HG02571 (cell line): Measurements from ENCODE around the gene PARD6B.
"Not testable (repeated sequence)": the region's sequence is repeated elsewhere in the genome, so short reads cannot be mapped to it uniquely, and the experiment has no call there.

Source experiments
- ATAC-seq: cut with Tn5 transposase; IDR thresholded peaks from one replicate; pipeline ENCODE4 v1.9.1; 2021; ENCODE audit warnings: mild to moderate bottlenecking, moderate library complexity; ENCODE audit not compliant: unreplicated experiment

The PARD6B gene

DNA sequence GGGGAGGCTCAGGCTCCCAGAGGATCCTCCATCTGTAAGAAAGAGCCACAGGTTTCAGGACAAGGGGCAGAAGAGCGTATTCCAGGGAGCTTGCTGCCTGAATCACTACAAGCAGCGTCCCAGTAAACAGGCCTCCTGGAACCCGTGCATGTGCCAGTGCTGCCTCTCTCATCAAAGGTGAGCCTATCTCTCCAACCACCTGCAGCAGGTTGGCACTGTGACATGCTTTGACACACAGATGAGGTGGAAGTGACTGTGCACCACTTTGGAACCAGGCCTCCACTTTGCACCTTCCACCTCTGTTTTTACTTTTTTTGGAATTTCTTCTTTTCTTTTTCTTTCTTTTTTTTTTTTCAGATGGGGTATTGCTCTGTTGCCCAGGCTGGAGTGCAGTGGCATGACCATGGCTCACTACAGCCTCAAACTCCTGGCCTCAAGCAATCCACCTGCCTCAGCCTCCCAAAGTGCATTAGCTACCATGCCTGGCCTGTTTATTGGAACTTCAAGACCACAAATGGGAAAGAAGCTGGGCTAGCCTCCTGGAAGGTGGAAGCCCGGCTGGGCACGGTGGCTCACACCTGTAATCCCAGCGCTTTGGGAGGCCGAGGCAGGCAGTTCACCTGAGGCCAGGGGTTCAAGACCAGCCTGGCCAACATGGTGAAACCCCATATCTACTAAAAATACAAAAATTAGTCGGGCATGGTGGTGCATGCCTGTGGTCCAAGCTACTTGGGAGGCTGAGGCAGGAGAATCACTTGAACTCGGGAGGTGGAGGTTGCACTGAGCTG, 27.5 kb upstream of the PARD6B start:
- ATAC-seq: not testable (repeated sequence)

DNA sequence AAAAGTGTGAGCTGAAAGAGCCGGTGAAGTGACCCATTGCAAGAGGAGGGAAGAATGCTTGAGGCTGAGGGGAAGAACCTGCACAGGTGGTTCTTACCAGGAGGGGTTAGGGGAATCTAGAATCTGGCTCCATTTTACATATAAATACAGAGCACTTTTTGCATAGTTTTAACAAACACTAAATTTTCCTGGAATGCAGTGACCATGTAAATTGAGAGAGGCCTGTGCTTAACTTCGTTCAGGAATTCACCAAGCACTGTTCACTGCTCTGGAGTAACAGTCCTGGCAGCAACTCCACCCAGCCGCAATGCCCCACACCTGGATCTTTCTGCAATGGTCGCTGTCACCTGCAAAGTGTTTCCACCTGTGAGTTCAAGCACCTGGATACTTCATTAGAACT, 26.9 kb upstream of the PARD6B start:
- ATAC-seq: no peak

DNA sequence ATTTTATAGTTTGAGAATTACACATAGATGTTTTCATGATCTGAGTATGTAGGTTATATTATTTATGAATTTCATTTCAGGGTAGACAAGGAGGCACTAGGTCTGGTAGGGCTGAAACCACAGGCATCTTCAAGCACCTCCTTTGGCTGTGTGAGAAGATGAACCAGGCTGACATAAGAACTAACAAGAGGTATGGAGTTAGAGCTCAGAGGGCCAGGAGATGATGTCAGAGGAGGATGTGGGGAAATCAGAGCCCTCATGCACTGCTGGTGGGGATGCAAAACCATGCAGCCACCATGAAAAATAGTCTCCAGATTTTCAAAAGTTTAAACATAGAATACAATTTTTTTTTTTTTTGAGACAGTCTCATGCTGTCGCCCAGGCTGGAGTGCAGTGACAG, 26.4 kb upstream of the PARD6B start:
- ATAC-seq: no peak

DNA sequence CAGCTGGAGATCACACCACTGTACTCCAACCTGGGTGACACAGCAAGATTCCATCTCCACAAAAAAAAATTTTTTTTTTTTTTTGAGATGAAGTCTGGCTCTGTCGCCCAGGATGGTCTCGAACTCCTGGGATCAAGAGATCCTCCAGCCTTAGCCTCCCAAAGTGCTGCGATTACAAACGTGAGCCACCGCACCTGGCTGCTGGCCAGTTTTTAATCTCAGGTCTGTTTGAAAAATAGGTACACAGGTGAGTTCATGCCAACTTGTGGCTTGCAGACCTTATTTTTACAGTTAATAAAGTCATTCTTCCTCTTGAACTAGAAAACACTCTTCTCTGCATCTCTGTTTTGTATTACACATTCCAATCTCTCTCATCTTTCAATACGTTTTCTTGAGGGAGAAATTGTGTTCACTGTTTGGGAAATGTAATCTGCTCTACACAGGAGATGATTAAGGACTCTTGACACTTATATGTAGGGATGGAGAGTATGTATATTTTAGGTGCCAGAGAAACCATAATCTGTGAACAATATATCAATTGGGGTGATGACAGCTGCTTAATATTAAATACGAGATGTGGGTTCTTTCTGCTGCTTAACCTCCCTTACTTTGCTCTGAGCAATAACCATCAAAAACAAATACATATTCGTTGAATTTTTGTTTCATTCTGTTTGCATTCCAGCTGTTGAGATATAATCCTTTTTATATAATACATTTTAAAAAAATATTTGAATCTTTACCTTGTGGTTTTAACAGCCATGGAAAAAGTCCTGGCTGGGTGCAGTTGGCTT, 22.3 kb upstream of the PARD6B start:
- no peak for ATAC-seq

- no peak for ATAC-seq
These were observed 21.8 kb upstream of the PARD6B start for GRCh38 chr20:50709636-50709973.

DNA sequence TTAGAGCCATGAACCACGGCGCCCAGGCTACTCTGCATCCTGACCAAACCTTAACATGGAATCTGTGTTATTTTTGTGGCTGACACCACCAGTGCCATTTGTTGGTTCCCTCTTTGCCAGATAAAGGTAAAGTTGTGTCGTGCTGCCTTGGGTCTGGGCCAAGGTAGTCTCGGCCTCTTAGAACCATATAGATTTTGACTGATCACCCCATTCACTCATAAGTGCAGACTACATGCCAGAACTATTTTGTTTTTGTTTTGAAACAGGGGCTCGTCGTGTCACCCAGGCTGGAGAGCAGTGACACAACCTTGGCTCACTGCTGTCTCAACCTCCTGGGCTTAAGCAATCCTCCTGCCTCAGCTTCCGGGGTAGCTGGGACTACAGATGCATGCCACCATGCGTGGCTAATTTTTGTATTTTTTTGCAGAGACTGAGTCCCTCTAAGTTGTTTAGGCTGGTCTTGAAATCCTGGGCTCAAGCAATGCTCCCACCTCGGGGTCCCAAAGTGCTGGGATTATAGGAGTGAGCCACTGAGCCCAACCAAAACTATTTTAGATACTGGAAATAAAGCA, 20.8 kb upstream of the PARD6B start:
- no peak for ATAC-seq

DNA sequence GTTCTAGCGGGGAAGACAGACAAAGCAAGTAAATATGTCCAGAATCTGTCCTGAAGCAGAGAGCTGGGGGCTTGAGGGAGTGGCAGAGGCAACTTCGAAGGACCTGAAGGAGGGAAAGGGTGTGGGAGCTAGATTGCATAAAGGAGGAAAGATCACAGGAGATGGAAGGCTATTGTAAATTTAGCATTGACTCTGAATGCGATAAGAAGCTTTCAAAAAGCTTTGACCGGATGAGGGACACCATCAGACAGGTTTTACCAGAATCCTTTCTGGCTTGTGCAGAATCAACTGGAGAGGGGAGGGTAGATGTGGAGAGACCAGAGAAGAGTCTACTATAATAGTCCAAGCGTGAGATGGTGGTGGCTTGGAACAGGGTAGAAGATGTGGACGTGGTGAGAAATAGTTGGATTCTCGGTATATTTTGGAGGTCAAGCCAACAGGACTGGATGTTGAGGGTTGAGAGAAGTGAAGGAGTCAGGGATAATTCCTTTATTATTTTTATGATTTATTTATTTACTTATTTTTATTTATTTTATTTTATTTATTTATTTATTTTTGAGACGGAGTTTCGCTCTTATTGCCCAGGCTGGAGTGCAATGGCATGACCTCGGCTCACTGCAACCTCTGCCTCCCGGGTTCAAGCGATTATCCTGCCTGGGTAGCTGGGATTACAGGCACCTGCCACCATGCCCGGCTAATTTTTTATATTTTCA, 20.1 kb upstream of the PARD6B start:
- no peak for ATAC-seq

DNA sequence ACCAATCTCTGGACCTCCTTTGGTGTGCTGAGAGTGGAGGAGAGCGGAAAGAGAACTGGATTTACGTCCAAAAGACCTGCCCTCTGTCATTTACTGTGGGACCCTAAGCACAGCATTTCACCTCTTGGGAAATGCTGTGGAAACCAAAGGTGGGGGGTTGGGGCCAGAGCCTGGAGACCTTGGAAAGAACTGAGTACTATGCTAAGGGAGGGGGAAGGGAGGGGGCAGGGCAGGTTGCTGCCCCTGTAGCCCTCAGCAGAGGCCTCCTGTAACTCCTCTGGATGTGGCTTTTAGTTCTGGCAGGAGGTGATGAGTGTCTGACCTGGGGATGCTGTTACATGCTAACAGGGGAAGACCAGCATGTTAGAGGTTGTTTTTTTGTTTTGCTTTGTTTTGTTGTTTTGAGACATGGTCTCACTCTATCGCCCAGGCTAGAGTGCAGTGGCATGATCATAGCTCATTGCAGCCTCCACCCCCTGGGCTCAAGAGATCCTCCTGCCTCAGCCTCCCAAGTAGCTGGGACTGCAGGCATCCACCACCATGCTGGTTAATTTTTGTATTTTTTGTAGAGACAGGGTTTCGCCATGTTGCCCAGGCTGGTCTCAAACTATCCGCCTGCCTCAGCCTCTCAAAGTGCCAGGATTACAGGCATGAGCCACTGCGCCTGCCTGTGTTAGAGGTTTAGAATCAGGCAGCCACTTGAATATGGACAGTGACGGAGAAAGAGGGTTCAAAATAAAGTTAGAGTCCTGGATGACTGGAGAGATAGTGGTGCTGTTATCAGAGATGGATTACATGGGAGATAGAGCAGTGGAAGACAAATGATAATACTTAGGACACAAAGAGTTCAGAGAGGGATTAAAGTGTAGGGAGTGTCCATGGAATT, 18.4 kb upstream of the PARD6B start:
- ATAC-seq: no peak

GRCh38 chr20:50713657-50714101, 17.7 kb upstream of the PARD6B start:
- ATAC-seq: no peak

DNA sequence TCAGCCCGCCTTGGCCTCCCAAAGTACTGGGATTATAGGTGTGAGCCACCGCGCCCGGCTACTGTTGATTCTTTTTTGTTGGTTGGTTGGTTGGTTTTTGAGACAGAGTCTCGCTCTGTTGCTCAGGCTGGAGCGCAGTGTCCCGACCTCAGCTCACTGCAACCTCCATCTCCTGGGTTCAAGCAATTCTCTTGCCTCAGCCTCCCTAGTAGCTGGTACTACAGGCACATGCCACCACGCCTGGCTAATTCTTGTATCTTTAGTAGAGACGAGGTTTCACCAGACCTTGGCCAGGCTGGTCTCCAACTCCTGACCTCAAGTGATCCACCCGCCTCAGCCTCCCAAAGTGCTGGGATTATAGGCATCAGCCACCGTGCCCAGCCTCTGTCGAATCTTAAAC, 17.0 kb upstream of the PARD6B start:
- not testable (repeated sequence) for ATAC-seq

GRCh38 chr20:50715694-50716093, 15.7 kb upstream of the PARD6B start:
- ATAC-seq: no peak

- ATAC-seq: no peak
These were observed 14.9 kb upstream of the PARD6B start for GRCh38 chr20:50716518-50716917.

DNA sequence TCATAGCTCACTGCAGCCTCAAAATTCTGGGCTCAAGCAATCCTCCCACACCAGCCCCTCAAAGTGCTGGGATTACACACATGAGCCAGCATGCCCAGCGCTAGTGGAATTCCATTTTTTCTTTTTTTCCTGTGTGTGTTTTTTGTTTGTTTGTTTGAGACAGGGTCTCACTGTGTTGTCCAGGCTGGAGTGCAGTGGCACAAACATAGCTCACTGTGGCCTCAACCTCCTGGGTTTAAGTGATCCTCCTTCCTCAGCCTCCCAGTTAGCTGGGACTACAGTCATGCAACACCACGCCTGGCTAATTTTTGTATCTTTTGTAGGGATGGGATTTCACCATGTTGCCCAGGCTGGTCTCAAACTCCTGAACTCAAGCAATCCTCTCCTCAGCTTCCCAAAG, 14.1 kb upstream of the PARD6B start:
- ATAC-seq: no peak

DNA sequence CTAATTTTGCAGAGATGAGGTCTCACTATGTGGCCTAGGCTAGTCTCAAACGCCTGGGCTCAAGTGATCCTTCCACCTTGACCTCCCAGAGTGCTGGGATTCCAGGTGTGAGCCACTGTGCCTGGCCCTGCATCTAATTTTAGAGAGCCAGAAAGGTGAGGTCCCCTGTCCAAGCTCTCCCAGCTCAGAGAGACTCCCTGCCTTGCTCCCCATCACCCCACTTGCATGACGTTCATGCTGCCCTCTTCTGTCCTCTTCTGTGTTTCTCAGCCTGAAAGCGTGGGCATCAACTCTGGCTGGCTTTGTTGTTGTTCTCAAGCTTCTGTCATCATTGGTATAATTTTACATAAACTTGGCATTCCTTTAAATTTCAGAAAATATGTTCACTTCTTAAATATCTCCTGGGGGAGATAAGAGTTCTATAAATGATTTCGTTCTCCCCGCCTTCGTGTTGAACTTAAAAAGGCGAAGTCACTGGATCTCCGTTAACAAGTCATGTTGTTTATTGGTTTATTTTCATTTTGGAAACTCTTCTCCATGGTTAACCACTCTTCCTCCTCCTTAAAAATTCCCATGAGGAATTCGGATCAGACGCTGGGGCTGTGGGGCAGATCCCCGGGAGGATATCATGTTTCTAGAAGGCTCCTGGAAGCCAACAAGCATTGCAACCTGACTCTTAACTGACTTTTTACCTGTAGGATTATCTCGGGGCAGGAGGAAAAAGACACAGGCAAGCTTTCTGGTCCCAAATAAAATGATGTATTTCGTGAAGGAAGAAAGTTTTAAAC, 13.2 kb upstream of the PARD6B start:
- no peak for ATAC-seq

- no peak for ATAC-seq
These were observed 12.1 kb upstream of the PARD6B start for GRCh38 chr20:50719328-50719727.

DNA sequence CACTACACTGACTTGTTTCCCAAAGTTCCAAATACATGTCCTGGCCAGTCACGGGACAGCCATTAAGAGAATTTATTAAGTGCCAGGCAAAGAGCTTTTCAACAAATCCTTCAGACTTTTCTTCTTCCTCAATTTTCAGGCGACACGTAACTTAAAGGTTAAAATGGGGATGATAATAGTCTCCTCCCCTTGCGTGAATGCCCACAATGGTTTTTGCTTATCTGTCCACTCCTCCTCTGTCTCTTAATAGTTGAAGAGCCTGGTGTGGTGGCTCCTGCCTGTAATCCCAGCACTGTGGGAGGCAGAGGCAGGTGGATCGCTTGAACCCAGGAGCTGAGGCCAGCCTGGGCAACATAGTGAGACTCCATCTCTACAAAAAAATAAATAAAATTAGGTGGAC, 11.4 kb upstream of the PARD6B start:
- no peak for ATAC-seq

- ATAC-seq: no peak
These were observed 10.8 kb upstream of the PARD6B start for GRCh38 chr20:50720582-50720981.

GRCh38 chr20:50721881-50722281, 9.5 kb upstream of the PARD6B start:
- ATAC-seq: no peak

GRCh38 chr20:50722424-50723155, 8.8 kb upstream of the PARD6B start:
- ATAC-seq: no peak
